Stimulated activated CD4-positive, alpha-beta T cell treated with anti-CD3 and anti-CD28 coated beads, Interleukin-12 subunit alpha, Interleukin-12 subunit beta, amount 100 ng/mL, for 4 hours (primary cell): Measurements from ENCODE around the gene FBN3.
"Not testable (repeated sequence)": the region's sequence is repeated elsewhere in the genome, so short reads cannot be mapped to it uniquely, and the experiment has no call there.

ENCODE experiments used
- DNase-seq: peaks from one replicate; pipeline ENCODE4 v3.0.0-alpha.2; 2020

FBN3 gene

DNA sequence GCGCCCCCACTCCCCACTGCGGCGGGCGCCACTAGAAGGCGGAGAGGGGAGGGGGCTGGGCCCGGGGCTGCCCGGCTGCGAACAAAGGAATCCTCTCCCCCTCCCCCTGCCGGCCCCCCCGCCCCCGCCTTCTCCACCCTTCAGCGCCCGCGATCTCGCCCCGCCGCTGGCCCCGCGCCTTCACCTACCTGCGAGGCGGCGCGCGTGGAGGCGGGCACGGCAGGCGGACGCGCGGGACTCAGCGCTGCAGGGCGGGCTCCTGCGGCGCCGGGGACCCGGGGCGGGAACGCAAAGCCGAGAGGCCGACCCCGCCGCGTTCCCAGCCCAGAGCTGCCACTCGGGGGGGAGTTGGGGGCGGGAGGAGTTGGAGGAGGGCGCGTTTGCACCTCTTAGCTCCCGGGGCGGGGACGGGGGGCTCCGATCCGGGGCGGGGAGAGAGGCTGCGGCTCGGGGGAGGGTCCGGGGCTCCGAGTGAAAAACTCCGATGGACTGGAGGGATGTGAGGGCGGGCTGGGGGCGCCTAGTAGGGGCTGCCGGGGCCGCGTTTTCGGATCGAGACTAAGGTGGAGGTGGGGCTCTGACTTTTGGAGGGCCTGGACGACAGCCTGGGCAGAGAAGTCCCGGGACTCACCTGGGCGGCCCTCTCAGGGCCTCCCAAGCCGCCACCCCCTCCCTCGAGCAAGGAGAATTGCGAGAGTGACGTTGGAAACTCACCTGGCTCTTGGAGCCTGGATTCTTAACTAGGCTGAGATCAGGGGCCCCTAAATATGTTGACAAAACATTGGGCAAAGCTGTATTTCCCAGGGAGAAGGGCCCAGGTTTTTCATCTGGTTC is at the start of gene FBN3:
Gene FBN3, minus strand, starts transcription at position 332 of the 834 bp plus-strand sequence. CDS start 2,112 bp downstream, outside the sequence.
- no peak for DNase-seq

GRCh38 chr19:8196271-8196927 is 47.0 kb upstream of the FBN3 start:
- no peak for DNase-seq

GRCh38 chr19:8194528-8195267 is 45.3 kb upstream of the FBN3 start:
- peak; percentile 24 for DNase-seq

GRCh38 chr19:8192221-8192820 is 42.9 kb upstream of the FBN3 start:
- no peak for DNase-seq

- no peak for DNase-seq
Observed at GRCh38 chr19:8185343-8186068, 36.1 kb upstream of the FBN3 start.

DNA sequence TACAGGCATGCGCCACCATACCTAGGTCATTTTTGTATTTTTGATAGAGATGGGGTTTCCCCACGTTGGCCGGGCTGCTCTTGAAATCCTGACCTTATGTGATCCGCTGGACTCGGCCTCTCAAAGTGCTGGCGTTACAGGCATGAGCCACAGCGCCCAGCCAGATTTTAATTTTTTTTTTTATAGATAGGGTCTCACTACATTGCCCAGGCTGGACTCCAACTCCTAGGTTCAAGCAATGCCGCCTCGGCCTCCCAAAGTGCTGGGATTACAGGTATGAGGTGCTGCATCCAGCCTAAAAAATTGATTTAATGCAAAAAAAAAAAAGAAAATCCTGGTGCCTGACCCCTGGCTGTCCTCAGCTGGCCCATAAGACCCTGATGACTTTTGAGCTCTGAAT is 34.9 kb upstream of the FBN3 start:
- no peak for DNase-seq

DNA sequence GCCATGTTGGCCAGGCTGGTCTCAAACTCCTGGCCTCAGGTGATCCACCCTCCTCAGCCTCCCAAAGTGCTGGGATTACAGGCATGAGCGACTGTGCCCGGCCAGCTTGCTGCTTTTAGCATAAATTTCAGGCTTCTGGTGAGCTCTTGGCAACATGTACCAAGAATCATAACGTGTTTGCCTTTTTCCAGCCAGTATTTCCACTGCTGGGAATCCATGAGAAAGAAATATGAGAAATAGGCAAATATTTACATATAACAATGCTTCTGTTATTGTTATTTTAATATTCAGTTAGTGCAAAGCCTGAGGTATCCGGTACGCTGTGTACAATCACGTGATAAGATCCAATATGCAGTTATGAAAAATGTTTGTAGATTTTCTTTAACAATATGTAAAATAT is 30.6 kb upstream of the FBN3 start:
- no peak for DNase-seq

GRCh38 chr19:8174706-8175105 is 25.3 kb upstream of the FBN3 start:
- DNase-seq, result no peak

DNA sequence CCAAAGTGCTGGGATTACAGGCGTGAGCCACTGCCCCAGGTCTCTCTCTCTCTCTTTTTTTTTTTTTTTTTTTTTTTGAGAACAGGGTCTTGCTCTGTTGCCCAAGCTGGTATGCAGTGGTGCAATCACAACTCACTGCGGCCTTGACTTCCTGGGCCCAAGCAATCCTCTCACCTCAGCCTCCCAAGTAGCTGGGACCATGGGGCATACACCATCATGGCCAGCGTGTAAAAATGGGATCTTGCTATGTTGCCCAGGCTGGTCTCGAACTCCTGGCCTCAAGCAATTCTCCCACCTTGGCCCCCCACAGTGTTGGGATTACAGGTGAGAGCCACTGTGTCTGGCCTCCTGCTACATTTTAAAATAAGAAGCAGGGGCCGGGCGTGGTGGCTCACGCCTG is 19.1 kb upstream of the FBN3 start:
- DNase-seq, result no peak

GRCh38 chr19:8167985-8168384 is 18.6 kb upstream of the FBN3 start:
- DNase-seq, result no peak

DNA sequence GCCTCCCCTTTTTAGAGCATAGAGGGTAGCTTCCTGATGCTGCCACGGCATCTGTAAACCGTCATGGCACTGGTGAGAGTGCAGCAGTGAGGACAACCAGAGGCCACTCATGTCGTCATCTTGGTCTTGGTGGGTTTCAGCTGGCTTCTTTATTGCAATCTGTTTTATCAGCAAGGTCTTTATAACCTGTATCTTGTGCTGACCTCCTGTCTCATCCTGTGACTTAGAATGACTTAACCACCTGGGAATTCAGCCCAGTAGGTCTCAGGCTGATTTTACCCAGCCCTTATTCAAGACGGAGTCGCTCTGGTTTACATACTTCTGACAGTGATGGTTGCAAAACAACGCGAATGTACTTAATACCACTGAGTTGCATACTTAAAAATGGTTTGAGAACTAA is 14.4 kb upstream of the FBN3 start:
- DNase-seq, result no peak

DNA sequence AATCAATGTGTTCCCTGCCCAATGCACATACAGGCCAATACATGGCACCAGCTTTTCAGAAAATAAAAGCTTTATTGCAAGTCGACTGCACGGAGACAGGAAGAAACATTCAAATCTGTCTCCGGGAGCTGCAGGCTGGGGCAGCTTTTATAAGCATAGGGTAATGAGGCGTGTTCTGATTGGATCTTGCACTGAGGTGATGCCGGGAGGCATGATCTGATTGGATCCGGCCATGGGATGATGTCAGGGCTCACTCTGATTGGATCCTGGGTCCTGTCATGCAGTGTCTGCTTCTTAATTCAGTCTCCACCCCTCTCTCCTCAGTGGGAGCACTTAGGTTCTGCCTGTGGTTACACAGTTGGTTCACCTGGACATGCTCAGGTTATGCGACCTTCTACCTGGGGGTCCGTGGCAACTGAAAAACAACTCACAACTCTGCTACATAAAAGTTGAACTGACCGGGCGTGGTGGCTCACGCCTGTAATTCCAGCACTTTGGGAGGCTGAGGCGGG is 11.8 kb upstream of the FBN3 start:
- no peak for DNase-seq

GRCh38 chr19:8159322-8159721 is 9.9 kb upstream of the FBN3 start:
- not testable (repeated sequence) for DNase-seq

- no peak for DNase-seq
Observed at GRCh38 chr19:8158411-8159074, 9.2 kb upstream of the FBN3 start.

DNA sequence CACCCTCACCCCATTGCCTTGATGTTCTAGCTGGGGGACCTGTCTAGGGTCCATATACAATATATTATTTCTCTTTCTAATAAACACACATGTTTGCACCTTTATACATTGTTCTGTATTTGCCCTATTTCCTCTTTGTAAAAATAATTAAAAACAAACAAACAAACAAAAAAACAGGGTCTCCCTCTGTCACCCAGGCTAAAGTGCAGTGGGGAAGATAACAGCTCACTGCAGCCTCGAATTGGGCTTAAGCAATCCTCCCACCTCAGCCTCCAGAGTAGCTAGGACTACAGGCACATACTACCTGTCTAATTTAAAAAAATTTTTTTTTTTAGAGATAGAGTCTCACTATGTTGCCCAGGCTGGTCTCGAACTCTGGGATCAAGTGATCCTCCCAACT is 5.9 kb upstream of the FBN3 start:
- no peak for DNase-seq

DNA sequence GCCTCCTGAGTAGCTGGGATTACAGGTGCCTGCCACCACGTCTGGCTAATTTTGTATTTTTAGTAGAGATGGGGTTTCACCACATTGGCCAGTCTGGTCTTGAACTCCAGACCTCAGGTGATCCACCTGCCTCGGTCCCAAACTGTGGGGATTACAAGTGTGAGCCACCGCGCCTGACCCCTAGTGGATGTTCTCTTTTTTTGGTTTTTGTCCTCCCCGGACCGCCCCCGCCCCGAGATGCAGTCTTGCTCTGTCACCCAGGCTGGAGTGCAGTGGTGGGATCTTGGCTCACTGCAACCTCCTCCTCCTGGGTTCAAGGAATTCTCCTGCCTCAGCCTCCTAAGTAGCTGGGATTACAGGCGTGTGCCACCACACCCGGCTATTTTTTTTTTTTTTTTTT is 4.6 kb upstream of the FBN3 start:
- not testable (repeated sequence) for DNase-seq

DNA sequence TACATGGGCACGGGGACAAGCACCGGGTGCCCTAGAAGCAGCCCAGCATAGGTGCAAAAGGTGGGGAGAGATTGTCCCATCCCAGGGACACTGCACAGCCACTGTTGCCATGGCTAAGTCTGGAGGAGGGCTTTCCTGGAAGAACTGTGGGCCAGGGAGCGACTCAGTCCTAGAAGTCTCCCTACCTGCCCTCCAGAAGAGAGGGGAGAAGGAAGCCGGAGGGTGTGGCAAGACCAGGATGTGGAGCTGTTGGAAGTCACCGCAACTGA is 2.3 kb upstream of the FBN3 start:
- no peak for DNase-seq

DNA sequence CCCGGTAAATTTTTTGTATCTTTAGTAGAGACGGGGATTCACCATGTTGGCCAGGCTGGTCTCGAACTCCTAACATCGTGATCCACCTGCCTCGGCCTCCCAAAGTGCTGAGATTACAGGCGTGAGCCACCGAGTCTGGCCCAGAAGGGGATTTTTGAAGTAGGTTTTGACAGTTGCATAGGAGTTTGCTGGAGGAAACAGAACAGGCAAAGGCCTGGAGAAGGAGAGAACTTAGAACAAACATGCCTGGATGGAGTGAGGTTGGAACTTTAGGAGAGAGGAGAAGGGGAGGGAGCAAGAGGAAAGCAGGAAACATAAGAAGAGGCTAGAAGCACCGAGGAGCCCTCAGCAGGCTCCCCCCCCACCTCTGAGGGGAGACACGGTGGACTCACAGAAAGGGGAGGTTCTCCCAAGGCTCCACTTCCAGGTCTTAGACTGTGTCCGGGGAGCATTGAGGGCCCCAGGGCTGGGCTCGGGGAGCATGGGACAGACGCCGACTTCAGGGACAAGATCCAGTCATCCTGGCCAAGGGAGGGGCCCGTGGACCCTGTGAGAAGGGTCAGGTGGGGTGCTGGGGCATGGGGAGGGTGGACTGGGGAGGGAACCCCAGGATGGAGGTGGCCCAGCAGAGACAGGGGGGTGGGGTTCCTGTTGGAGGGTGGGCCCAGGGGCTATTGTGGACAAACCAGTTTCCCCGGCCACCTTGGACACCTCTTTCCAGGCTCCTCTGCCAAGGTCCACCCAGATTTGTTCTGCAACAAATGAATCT is 1.8 kb upstream of the FBN3 start:
- no peak for DNase-seq

GRCh38 chr19:8150178-8150865 is 930 bp upstream of the FBN3 start:
- no peak for DNase-seq

DNA sequence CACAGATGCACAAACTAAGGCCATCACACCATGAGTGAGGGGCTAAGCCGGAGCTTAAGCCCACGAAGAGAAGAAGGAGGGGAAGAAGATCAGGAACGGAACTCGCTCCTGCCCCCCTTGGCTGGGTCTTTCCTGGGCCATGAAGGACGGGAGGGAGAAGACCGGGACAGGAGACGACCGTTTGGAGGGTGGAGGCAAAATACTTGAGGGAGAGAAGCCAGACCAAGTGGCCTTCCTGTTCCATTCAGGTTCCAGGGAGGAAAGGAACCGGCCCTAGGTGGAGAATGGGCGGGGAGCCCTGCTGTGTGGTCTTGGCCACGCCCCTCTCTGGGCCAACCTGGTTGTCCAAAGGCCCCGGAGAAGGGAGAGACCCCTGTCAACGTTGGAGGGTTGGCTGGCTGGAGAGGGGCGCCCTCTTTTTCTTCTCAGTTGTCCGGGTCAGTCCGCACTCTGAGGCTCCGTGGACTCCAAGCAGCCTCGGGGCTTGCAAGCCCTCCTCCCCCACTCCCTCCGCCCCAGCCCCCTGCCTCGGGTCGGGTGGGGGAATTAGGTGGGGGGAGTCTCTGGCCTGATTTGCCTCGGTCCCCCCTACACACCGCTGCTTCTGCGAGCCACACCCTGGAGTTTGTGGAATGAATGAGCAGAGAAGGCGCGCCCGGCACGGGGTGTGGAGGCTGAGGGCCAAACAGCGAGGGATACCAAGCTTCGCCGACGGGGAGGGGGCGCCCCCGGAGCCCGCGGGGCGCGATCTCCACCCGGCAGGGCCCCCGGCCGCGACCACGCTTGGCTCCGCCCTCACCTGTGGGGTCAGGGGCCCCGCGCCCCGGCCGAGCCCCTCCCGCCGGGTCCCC is 757 bp downstream of the FBN3 start:
- no peak for DNase-seq
